22Rv1 (cell line): ENCODE data around the gene ZNF543.

Experiments used
- ZFX ChIP-seq: fragments of 450-650 bp; IDR thresholded peaks from 2 replicates; pipeline ENCODE4 v1.6.1; 2017; ENCODE audit warnings: antibody characterized with exemption, borderline replicate concordance
- TF ChIP-seq, protein P1 (sequence below): fragments of 450-650 bp; IDR thresholded peaks from 2 replicates; pipeline ENCODE4 v1.5.1; 2017; ENCODE audit warnings: mild to moderate bottlenecking

DNA sequence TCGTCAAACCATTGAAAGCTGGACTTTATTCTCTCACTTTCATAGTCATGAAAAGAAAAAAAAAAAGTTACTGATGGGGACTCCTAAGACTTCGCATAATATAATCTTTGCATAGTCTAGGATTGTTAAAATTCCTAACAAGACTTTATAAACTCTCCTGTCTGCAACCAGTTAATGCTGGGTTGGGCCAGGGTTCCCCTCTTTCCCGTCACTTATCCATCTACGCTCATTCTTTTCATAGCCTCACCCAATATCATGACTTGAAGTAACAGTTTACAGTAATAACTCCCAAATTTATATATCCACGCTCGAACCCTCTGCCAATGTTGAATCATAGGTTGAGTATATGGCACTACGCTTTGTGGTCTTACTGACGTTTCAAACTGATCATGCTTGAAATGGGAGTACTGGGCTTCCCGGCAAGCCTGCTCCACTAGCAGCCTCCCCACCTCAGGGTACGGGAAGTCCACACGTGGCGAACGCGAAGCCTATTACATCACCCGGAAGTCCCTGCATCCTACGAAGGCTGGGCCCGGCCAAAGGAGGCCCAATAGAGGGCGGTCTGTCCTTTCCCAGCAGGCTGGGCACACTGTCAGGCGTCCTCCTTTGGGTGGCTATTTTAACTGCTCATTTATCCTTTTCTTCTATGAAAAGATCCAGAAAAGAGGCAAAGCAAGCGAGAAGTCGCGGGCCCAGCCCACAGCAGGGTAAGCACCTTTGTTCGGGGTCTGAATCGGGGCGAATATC, 40.7 kb upstream of the ZNF543 start:
- TF ChIP-seq, protein P1, sequence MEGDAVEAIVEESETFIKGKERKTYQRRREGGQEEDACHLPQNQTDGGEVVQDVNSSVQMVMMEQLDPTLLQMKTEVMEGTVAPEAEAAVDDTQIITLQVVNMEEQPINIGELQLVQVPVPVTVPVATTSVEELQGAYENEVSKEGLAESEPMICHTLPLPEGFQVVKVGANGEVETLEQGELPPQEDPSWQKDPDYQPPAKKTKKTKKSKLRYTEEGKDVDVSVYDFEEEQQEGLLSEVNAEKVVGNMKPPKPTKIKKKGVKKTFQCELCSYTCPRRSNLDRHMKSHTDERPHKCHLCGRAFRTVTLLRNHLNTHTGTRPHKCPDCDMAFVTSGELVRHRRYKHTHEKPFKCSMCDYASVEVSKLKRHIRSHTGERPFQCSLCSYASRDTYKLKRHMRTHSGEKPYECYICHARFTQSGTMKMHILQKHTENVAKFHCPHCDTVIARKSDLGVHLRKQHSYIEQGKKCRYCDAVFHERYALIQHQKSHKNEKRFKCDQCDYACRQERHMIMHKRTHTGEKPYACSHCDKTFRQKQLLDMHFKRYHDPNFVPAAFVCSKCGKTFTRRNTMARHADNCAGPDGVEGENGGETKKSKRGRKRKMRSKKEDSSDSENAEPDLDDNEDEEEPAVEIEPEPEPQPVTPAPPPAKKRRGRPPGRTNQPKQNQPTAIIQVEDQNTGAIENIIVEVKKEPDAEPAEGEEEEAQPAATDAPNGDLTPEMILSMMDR: peak; percentile 55
- no peak for TF ChIP-seq ZFX
